ENCODE data around the gene SLC49A4. TPM values are rescaled to one million over a fixed set of nuclear protein-coding genes. Genes with fewer than 3 reads are reported as not detected.

SLC49A4 gene
- total RNA-seq, 1 donor from 2014 or later: 18.0 TPM

- H3K4me1 ChIP-seq (ENCODE audit: insufficient read depth, low read length): no peaks in the 10 kb centered on the region
- Mint-ChIP-seq H3K4me3 (ENCODE audit: unreplicated experiment) (no peak overlapping the region), H3K4me1 (ENCODE audit: low read depth, unreplicated experiment) (no peaks in the 10 kb centered on the region), H3K27me3 (ENCODE audit: low read depth, unreplicated experiment) (no peaks in the 10 kb centered on the region), H3K9me3 (ENCODE audit: unreplicated experiment) (no peaks in the 10 kb centered on the region), H3K27ac (ENCODE audit: unreplicated experiment) (no peak overlapping the region), H3K36me3 (ENCODE audit: low read depth, unreplicated experiment) (peaks cover 4% of the 10 kb centered on the region)
- H3K27me3 ChIP-seq (ENCODE audit: insufficient read depth, low read length): no peaks in the 10 kb centered on the region
- no peak overlapping the region for H3K9ac ChIP-seq (ENCODE audit: low read length)
- DNase-seq (ENCODE audit: low read depth) (no peak), FAIRE-seq (no peak)
- no peak overlapping the region for H2AFZ ChIP-seq (ENCODE audit: low read depth, low read length)
- no peaks in the 10 kb centered on the region for H3K79me2 ChIP-seq (ENCODE audit: insufficient read depth, low read length)
- H4K20me1 ChIP-seq (ENCODE audit: insufficient read depth, low read length): no peaks in the 10 kb centered on the region
- TF ChIP-seq EZH2 (IDR thresholded peaks at IDR 0.05; ENCODE audit: insufficient read depth, low read length) (no peak), CTCF (IDR thresholded peaks at IDR 0.05; ENCODE audit: insufficient read depth, low read depth, low read length) (no peak)
- no peaks in the 10 kb centered on the region for H3K9me3 ChIP-seq (ENCODE audit: insufficient read depth, low read depth, low read length)
- no peak overlapping the region for H3K4me3 ChIP-seq (ENCODE audit: insufficient read depth, low read depth, low read length)
- H3K27ac ChIP-seq (ENCODE audit: low read depth, low read length): no peak overlapping the region
- H3K4me2 ChIP-seq (ENCODE audit: low read length): no peak overlapping the region
- H3K36me3 ChIP-seq (ENCODE audit: insufficient read depth, low read length): no peaks in the 10 kb centered on the region
Measured at GRCh38 chr3:122873741-122874515, 79.1 kb downstream of the SLC49A4 start.

GRCh38 chr3:122875547-122876127 is 80.8 kb downstream of the SLC49A4 start:
- Histone ChIP-seq H3K4me1 (ENCODE audit: insufficient read depth, low read length) (no peaks in the 10 kb centered on the region), H3K4me2 (ENCODE audit: low read length) (no peak overlapping the region), H3K4me3 (ENCODE audit: insufficient read depth, low read depth, low read length) (no peak overlapping the region), H3K9ac (ENCODE audit: low read length) (no peak overlapping the region), H3K9me3 (ENCODE audit: insufficient read depth, low read depth, low read length) (no peaks in the 10 kb centered on the region), H3K36me3 (ENCODE audit: insufficient read depth, low read length) (no peaks in the 10 kb centered on the region), H3K79me2 (ENCODE audit: insufficient read depth, low read length) (no peaks in the 10 kb centered on the region), H3K27me3 (ENCODE audit: insufficient read depth, low read length) (no peaks in the 10 kb centered on the region), H4K20me1 (ENCODE audit: insufficient read depth, low read length) (no peaks in the 10 kb centered on the region), H2AFZ (ENCODE audit: low read depth, low read length) (no peak overlapping the region), H3K27ac (ENCODE audit: low read depth, low read length) (no peak overlapping the region)
- Mint-ChIP-seq H3K4me1 (ENCODE audit: low read depth, unreplicated experiment) (no peaks in the 10 kb centered on the region), H3K4me3 (ENCODE audit: unreplicated experiment) (no peak overlapping the region), H3K27ac (ENCODE audit: unreplicated experiment) (no peak overlapping the region), H3K27me3 (ENCODE audit: low read depth, unreplicated experiment) (no peaks in the 10 kb centered on the region), H3K9me3 (ENCODE audit: unreplicated experiment) (no peaks in the 10 kb centered on the region), H3K36me3 (ENCODE audit: low read depth, unreplicated experiment) (peaks cover 4% of the 10 kb centered on the region)
- TF ChIP-seq CTCF (IDR thresholded peaks at IDR 0.05; ENCODE audit: insufficient read depth, low read depth, low read length): no peak
- no peak for TF ChIP-seq EZH2 (IDR thresholded peaks at IDR 0.05; ENCODE audit: insufficient read depth, low read length)
- DNase-seq (ENCODE audit: low read depth) (no peak), FAIRE-seq (no peak)

- Mint-ChIP-seq H3K27ac (ENCODE audit: unreplicated experiment) (no peak overlapping the region), H3K27me3 (ENCODE audit: low read depth, unreplicated experiment) (no peaks in the 10 kb centered on the region), H3K9me3 (ENCODE audit: unreplicated experiment) (no peaks in the 10 kb centered on the region), H3K36me3 (ENCODE audit: low read depth, unreplicated experiment) (peaks cover 3% of the 10 kb centered on the region), H3K4me1 (ENCODE audit: low read depth, unreplicated experiment) (peaks cover 7% of the 10 kb centered on the region), H3K4me3 (ENCODE audit: unreplicated experiment) (no peak overlapping the region)
- Histone ChIP-seq H3K4me3 (ENCODE audit: insufficient read depth, low read depth, low read length) (no peak overlapping the region), H3K79me2 (ENCODE audit: insufficient read depth, low read length) (no peaks in the 10 kb centered on the region), H3K9me3 (ENCODE audit: insufficient read depth, low read depth, low read length) (no peaks in the 10 kb centered on the region), H4K20me1 (ENCODE audit: insufficient read depth, low read length) (no peaks in the 10 kb centered on the region), H3K4me1 (ENCODE audit: insufficient read depth, low read length) (no peaks in the 10 kb centered on the region), H3K4me2 (ENCODE audit: low read length) (no peak overlapping the region), H3K27ac (ENCODE audit: low read depth, low read length) (no peak overlapping the region), H3K9ac (ENCODE audit: low read length) (no peak overlapping the region), H3K27me3 (ENCODE audit: insufficient read depth, low read length) (no peaks in the 10 kb centered on the region), H2AFZ (ENCODE audit: low read depth, low read length) (no peak overlapping the region), H3K36me3 (ENCODE audit: insufficient read depth, low read length) (no peaks in the 10 kb centered on the region)
- no peak for FAIRE-seq
- TF ChIP-seq CTCF (IDR thresholded peaks at IDR 0.05; ENCODE audit: insufficient read depth, low read depth, low read length): no peak
- TF ChIP-seq EZH2 (IDR thresholded peaks at IDR 0.05; ENCODE audit: insufficient read depth, low read length): no peak
- no peak for DNase-seq (ENCODE audit: low read depth)
Measured at GRCh38 chr3:122880173-122880572, 85.3 kb downstream of the SLC49A4 start.
